SK-N-MC (cell line): ENCODE results near the gene RNF223.

Experiments
- EZH2 ChIP-seq: fragments of 200-600 bp; sonication (generic); IDR thresholded peaks from one replicate; pipeline ENCODE4 v1.6.1; 2017; ENCODE audit warnings: antibody characterized with exemption
- FOXP2 ChIP-seq: optimal IDR thresholded peaks from 2 replicates; pipeline ENCODE3; 2011; ENCODE audit warnings: mild to moderate bottlenecking, moderate library complexity; ENCODE audit not compliant: insufficient read depth; ENCODE audit errors: extremely low read length, control extremely low read depth
- POLR2AphosphoS5 ChIP-seq: IDR thresholded peaks from 2 replicates; pipeline ENCODE4 v1.6.1; 2012; ENCODE audit warnings: mild to moderate bottlenecking, low read depth, low read length, borderline replicate concordance

DNA sequence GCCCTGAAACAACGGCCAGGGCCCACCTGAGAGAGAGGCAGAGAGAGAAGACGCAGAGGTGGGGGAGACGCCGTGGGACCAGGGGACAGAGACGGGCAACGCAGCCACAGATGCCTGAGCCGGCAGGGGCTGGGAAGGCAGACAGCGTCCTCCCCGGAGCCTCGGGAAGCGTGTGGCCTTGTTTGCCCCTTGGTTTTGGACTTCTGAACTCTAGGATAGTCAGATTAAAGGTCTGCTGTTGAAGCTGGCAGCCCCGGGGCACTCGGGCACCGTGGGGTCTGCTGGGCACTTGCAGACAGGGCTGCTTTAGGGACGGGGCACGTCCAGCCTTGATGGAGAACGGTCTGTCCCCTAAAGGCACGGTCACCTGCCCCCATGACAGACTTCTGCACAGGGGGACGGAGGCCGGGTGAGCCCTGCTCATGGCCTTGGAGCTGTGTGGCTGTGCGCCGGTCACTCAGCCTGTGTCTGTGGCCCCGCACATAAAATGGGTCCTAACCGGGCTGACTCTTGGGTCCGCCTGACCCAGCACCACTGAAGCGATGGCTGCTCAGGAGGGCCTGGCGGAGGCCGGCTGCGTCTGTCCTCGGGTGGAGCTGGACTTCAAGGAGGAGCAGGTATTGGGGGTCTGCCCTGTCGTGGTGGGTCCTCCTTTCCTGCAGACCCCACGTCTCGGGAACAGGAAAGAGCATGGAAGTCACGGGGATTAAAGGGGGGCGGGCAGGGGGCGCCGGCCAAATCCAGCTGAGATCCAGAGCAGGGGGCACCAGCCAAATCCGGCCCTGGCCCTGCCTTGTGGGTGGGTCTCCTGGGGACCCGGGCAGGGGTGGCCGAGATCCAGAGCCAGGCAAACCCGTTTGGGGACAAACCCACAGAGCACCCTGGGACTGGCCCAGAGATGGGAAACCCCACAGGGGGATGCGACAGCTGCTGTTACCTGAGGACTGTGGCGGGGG is 9.6 kb upstream of the RNF223 start:
- no peak for TF ChIP-seq POLR2AphosphoS5
- no peak for TF ChIP-seq EZH2
- TF ChIP-seq FOXP2, result no peak
